GM19025 (cell line): Measurements from ENCODE around the gene ESRRB.
"Not testable (repeated sequence)": the region's sequence is repeated elsewhere in the genome, so short reads cannot be mapped to it uniquely, and the experiment has no call there.

Experiments used
- ATAC-seq: cut with Tn5 transposase; IDR thresholded peaks from one replicate; pipeline ENCODE4 v1.9.1; 2021; ENCODE audit warnings: mild to moderate bottlenecking, low read depth, moderate library complexity; ENCODE audit not compliant: unreplicated experiment

Gene ESRRB

DNA sequence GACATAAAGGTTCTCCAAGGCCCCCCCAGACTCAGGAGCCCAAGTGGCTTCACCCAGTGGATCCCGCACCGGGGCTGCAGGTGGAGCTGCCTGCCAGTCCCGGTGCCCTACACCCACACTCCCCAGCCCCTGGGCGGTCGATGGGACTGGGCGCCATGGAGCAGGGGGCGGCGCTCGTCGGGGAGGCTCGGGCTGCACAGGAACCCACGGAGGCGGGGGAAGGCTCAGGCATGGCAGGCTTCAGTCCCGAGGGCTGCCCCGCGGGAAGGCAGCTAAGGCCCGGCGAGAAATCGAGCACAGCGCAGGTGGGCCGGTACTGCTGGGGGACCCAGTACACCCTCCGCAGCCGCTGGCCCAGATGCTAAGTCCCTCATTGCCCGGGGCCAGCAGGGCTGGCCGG is 160.7 kb downstream of the ESRRB start:
- not testable (repeated sequence) for ATAC-seq

DNA sequence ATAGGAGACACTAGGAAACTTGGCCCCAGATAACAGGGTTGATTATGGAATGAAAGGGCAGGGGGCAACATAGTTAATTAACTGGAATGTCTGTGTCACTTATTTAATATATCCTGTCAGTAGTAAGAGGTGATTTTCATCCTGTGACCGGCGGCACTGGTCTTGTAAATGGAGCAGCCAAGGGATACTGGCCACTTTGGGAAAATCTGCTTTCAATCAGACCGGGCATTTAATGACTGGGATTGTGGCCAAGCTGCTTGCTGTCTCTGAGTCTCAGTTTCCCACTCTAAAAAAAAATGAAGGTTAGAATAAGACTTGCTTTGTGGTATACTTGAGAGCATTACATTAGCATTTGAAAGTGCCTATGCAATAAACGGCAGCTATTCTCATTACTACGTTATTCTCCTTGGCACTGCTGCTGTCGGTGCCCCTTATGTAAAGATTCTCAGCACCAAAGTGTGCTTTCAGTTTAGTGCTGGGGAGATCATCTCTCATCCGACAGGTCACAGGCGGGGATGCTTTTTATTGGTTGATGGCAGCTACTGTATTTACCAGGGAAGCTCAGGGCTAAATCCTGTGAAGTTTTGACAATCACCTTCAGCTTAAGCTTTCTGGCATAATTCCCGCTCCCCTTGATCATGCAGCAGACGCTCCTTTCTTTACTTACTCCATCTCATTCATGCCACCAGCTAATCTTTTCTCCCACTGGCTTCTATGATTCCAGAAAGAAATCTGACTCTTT is 162.1 kb downstream of the ESRRB start:
- ATAC-seq, result no peak

DNA sequence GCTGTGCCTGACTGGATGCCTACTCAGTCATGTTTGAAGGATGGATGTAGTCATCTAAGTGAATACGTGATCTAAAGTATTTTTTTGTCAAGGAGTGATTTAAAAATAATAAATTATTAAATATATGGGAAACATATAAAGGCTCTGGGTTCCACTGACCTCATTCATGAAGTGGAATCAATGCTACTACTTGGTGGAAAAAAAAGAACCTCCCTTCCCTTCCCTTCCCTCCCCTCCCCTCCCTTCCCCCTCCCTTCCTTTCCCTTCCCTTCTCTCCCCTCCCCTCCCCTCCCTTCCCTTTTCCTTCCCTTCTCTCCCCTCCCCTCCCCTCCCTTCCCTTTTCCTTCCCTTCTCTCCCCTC is 162.7 kb downstream of the ESRRB start:
- ATAC-seq, result no peak

DNA sequence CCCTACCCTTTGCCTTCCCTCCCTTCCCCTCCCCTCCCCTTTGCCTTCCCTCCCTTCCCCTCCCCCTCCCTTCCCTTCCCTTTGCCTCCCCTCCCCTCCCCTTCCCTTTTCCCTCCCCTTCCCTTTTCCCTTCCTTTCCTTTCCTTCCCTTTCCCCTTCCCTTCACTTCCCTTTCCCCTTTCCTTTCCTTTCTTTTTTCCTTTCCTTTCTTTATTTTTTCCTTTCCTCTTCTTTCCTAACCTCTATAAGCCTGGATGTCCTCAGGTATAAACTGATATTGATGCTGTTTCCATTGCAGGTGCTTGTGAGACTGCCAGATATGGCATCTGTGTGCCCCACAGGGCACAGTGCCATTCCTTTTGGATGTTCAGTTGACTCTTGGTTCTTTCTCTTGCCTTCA is 163.2 kb downstream of the ESRRB start:
- no peak for ATAC-seq

DNA sequence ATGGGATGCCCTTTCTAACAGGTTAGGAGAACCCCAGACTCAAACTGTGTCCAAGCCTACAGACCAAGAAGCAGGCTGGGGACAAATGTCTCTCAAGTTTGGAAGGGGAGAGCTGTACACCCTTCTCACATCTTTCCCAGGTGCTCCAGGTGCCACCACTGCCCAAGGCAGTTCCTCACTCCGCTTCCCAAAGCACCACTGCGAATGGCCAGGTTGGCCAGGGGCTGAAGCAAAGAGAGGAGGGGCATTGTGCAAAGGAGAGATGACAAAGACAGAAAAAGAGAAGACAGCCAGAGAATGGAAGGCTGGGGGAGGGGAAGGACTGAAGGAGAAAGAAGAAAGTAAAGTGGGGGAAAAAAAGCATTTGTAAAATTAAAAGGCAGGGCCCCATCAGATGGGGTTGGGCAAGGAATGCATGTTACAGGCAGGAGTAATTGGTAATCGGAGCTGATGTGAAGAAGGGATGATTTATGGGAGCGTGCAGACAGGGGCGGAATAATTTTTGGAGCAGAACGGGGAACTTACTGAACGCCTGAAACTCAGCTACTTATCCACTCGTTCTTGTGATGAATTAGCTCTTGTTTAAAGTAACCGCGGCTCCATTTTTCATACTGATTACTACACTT is 165.8 kb downstream of the ESRRB start:
- no peak for ATAC-seq

DNA sequence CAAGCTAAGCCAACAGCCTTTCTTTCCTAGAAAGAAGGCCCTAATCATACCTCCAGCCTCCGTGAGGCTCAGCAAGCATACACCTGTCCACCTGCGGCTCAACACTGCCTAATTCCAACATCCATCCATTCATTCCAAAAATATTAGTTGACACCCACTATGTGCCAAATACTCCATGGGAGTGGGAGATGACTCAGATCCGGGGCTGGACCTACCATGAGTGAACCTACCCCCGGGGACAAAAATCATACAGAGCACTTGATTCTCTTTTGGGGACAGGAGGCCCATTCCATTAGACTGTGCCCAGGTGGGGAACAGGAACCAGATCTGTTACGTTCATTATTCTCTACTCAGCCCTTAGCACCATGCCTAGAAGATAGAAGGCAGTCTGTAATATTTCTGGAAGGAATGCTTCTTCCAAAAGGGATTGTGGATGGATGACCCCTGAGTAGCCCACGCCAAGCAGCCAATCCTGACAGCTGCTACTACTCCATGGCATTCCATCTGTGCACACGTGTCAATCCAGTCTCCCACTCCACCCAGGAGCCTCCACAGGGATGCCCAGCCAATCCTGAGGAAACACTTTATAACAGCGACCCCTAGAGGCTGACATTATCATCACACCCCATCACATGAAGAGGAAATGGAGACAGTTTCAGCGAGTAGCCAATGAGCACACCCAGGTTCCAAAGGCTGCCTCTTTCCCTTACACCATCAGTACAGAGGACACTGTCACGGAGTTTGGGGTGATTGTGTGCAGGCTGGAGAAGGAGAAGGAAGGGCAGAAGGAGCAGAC is 170.7 kb downstream of the ESRRB start:
- ATAC-seq, result no peak

DNA sequence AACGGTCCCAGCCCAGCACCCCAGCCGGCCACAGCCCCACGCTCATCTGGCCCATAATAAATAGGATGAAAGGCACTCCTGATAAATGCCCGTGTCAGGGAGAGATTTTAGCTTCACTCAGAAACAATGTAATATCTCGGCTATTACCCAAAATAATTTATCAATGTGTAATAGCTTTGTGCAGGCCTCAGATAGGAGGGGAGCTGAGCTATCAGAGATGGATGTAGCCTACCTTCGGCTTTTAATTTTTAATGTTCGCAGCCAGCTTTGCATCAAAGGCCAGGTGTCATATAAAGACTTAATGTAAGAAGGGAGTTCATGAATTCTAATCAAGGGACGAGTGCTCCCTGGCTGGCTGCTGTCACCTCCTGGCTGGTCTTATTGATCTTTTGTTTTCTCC is 171.9 kb downstream of the ESRRB start:
- ATAC-seq, result no peak

DNA sequence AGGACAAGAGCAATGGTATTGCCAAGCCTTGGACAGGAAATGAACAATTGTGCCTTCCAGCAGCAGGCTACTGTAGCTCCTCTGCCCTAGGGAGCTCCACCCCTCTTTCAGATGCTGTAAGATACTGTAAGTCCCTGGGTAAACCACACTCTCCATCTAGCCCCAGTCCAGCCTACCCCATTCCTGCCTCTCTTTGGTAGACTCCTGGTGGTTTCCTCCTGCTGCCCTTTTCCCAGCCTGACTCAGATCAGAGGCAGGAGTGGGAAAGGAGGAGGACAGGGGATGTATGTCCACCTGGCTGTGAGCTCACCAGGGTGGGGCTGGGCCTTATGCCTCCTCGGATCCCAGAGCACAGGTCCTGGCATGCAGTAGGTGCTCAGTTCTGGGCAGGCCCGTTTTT is 174.6 kb downstream of the ESRRB start:
- ATAC-seq, result no peak

DNA sequence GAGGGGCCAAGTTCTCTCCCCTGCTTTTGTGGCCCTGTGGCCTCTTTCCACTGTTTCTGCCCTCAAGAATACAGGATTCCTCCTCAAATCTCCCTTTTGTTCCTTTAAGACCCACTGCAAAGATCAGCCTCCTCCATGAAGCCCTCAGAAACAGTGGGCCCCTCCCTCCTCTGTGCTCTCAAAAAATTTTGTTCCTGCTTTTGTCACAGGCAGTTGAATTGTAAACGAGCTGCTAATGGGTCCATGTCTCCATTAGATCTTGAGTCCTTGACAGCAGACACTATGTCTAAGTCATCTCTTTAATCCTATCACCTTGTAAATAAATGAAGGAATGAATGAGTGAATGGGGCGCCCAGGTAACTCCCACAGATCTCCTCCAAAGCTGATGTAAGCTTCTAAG is 175.2 kb downstream of the ESRRB start:
- no peak for ATAC-seq
